ENCODE data around the gene KCNMA1. TPM values are rescaled to one million over a fixed set of nuclear protein-coding genes. Genes with fewer than 3 reads are reported as not detected.

The KCNMA1 gene
- total RNA-seq, 1 experiment from 2014 or later: 0.70 TPM

DNA sequence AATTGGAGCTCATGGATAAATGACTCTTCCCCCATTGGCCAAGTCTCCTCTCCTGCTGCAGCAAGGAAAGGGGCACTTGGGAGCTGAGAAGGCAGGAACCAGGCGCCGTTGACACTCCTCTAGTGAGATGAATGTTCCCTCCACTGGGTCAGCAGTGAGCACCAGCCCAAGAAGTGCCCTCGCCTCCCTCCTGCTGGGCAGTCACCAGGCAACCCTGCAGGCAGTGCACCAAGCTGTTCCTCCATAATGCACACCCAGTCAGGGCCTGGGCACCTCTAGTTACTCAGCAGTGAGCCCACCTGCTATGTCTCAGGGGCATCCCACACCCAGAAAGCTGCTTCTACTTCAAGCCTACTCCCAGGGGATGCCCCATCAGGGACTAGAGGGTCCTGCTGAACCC lies 84.3 kb downstream of the KCNMA1 start:
- Histone ChIP-seq H3K9me2 (ENCODE audit: insufficient read depth) (no peaks in the 10 kb centered on the region), H4K20me1 (ENCODE audit: insufficient read depth) (no peaks in the 10 kb centered on the region), H3K79me2 (ENCODE audit: low read depth) (no peaks in the 10 kb centered on the region), H3K4me1 (replicated peaks; ENCODE audit: insufficient read depth) (0 out of 2 replicates have a peak, but pooled peaks cover under 1% of the 10 kb centered on the region), H3K9me3 (ENCODE audit: insufficient read depth, low read depth) (no peaks in the 10 kb centered on the region), H3K36me3 (ENCODE audit: low read depth) (no peaks in the 10 kb centered on the region), H3K4me3 (no peak overlapping the region), H3K27ac (no peak overlapping the region), H3K27me3 (ENCODE audit: insufficient read depth, low read depth) (no peaks in the 10 kb centered on the region), H3F3A (ENCODE audit: insufficient read depth, low read depth) (no peaks in the 10 kb centered on the region), H3K4me2 (no peak overlapping the region), H2AFZ (no peak overlapping the region)
- no peak for TF ChIP-seq EZH2 (IDR thresholded peaks at IDR 0.05; ENCODE audit: low read depth)
- TF ChIP-seq, protein P1, sequence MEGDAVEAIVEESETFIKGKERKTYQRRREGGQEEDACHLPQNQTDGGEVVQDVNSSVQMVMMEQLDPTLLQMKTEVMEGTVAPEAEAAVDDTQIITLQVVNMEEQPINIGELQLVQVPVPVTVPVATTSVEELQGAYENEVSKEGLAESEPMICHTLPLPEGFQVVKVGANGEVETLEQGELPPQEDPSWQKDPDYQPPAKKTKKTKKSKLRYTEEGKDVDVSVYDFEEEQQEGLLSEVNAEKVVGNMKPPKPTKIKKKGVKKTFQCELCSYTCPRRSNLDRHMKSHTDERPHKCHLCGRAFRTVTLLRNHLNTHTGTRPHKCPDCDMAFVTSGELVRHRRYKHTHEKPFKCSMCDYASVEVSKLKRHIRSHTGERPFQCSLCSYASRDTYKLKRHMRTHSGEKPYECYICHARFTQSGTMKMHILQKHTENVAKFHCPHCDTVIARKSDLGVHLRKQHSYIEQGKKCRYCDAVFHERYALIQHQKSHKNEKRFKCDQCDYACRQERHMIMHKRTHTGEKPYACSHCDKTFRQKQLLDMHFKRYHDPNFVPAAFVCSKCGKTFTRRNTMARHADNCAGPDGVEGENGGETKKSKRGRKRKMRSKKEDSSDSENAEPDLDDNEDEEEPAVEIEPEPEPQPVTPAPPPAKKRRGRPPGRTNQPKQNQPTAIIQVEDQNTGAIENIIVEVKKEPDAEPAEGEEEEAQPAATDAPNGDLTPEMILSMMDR (conservative IDR thresholded peaks at IDR 0.05): no peak
- BruUV-seq (replicated peaks): no TSS peak
- CTCF ChIA-PET: no interaction called here
- no peak for DNase-seq
- POLR2A ChIA-PET (ENCODE audit: unreplicated experiment): no interaction called here
- intact Hi-C loops (cut with micrococcal nuclease; ENCODE audit: unreplicated experiment): no loop called here

GRCh38 chr10:77552252-77552651 lies 85.4 kb downstream of the KCNMA1 start:
- Histone ChIP-seq H3K9me2 (ENCODE audit: insufficient read depth) (no peaks in the 10 kb centered on the region), H3K9me3 (ENCODE audit: insufficient read depth, low read depth) (no peaks in the 10 kb centered on the region), H3K36me3 (ENCODE audit: low read depth) (no peaks in the 10 kb centered on the region), H3K79me2 (ENCODE audit: low read depth) (no peaks in the 10 kb centered on the region), H4K20me1 (ENCODE audit: insufficient read depth) (no peaks in the 10 kb centered on the region), H3K27ac (no peak overlapping the region), H2AFZ (no peak overlapping the region), H3K4me1 (replicated peaks; ENCODE audit: insufficient read depth) (0 out of 2 replicates have a peak, but pooled peaks cover 8% of the 10 kb centered on the region), H3K27me3 (ENCODE audit: insufficient read depth, low read depth) (no peaks in the 10 kb centered on the region), H3F3A (ENCODE audit: insufficient read depth, low read depth) (no peaks in the 10 kb centered on the region), H3K4me2 (no peak overlapping the region), H3K4me3 (no peak overlapping the region)
- no peak for DNase-seq
- CTCF ChIA-PET: no interaction called here
- no TSS peak for BruUV-seq (replicated peaks)
- intact Hi-C loops (cut with micrococcal nuclease; ENCODE audit: unreplicated experiment): no loop called here
- TF ChIP-seq, protein P1 (conservative IDR thresholded peaks at IDR 0.05): no peak
- TF ChIP-seq EZH2 (IDR thresholded peaks at IDR 0.05; ENCODE audit: low read depth): no peak
- POLR2A ChIA-PET (ENCODE audit: unreplicated experiment): no interaction called here

DNA sequence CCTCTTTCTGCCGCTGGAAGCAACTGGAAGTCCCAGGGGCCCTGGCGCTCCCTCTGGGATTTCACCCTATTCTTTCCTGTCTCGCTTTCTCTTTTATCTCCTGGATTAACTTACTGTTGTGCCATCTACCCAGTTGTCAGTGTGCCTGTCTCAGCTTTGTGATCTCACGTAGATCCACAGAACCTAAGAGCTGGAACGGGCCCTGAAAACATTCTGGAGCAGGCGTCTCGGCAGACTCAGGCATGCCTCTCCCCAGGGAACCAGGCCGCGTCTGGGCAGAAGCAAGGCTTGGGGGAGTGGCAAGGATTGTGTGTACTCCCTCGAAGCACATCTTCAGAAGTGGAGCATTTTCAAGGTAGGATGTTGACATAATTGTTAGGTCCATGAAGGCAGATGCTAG lies 87.2 kb downstream of the KCNMA1 start:
- Histone ChIP-seq H3K9me2 (ENCODE audit: insufficient read depth) (no peaks in the 10 kb centered on the region), H3K4me2 (no peak overlapping the region), H3K4me3 (no peak overlapping the region), H3K79me2 (ENCODE audit: low read depth) (no peaks in the 10 kb centered on the region), H3K4me1 (replicated peaks; ENCODE audit: insufficient read depth) (0 out of 2 replicates have a peak, but pooled peaks cover 8% of the 10 kb centered on the region), H3F3A (ENCODE audit: insufficient read depth, low read depth) (no peaks in the 10 kb centered on the region), H4K20me1 (ENCODE audit: insufficient read depth) (no peaks in the 10 kb centered on the region), H3K36me3 (ENCODE audit: low read depth) (no peaks in the 10 kb centered on the region), H3K9me3 (ENCODE audit: insufficient read depth, low read depth) (no peaks in the 10 kb centered on the region), H3K27ac (no peak overlapping the region), H2AFZ (no peak overlapping the region), H3K27me3 (ENCODE audit: insufficient read depth, low read depth) (no peaks in the 10 kb centered on the region)
- POLR2A ChIA-PET (ENCODE audit: unreplicated experiment): no interaction called here
- CTCF ChIA-PET: no interaction called here
- BruUV-seq (replicated peaks): no TSS peak
- TF ChIP-seq, protein P1 (conservative IDR thresholded peaks at IDR 0.05): no peak
- TF ChIP-seq EZH2 (IDR thresholded peaks at IDR 0.05; ENCODE audit: low read depth): no peak
- intact Hi-C loops (cut with micrococcal nuclease; ENCODE audit: unreplicated experiment): no loop called here
- no peak for DNase-seq

Data from PC-9 (cell line).